Heart left ventricle (tissue), 13 donors: ENCODE results near the gene GNB1L.

Source experiments
- POLR2A ChIP-seq, 2 donors: fragments of 450-650 bp; IDR thresholded peaks; one replicate each; pipeline ENCODE4 v1.6.1; 2017; ENCODE audit warnings: antibody characterized with exemption in 2 of 2, mild to moderate bottlenecking in 2 of 2, moderate library complexity in 2 of 2
- TF ChIP-seq, protein P1 (sequence below), 12 donors: fragments of 200-600 bp; sonication (generic) in 4 of 12; IDR thresholded peaks; one replicate each; pipeline versions ENCODE4 v1.5.0 to v1.8.0; 2018 to 2022; ENCODE audit warnings: antibody characterized with exemption in 12 of 12, mild to moderate bottlenecking in 5 of 12
- donor health status: ischemic (EF 13 %, LVEDD 7.1; RV severe dilation, severe dysfunction).
- donor health status: DM: no; HTN: yes; CAD: no.
- donor health status: DM: no; HTN: no; CAD: no.
- donor health status: ischemic (EF 25% LVEDD 6.9; RV normal size, moderate dysfunction).
- donor health status: ischemic (EF 25% LVEDD 5.7; RV mildly dilated, moderate dysfunction).
- donor health status: ischemic (EF 35%, LVEDD 5.7; RV mildly dilated, moderate dysfunction).
- donor health status: nonischemic (EF 11% LVEDD 7.7; RV severe dilation, severe dysfunction).
- donor health status: DM: yes; HTN: yes; CAD: no.
- donor health status: PGD.
- donor health status: ischemic (EF 29% LVEDD 5.4; RV normal size, mild dysfunction).
- donor health status: nonischemic (EF 23%, LVEDD 6.1; RV moderate dilation, normal function).

DNA sequence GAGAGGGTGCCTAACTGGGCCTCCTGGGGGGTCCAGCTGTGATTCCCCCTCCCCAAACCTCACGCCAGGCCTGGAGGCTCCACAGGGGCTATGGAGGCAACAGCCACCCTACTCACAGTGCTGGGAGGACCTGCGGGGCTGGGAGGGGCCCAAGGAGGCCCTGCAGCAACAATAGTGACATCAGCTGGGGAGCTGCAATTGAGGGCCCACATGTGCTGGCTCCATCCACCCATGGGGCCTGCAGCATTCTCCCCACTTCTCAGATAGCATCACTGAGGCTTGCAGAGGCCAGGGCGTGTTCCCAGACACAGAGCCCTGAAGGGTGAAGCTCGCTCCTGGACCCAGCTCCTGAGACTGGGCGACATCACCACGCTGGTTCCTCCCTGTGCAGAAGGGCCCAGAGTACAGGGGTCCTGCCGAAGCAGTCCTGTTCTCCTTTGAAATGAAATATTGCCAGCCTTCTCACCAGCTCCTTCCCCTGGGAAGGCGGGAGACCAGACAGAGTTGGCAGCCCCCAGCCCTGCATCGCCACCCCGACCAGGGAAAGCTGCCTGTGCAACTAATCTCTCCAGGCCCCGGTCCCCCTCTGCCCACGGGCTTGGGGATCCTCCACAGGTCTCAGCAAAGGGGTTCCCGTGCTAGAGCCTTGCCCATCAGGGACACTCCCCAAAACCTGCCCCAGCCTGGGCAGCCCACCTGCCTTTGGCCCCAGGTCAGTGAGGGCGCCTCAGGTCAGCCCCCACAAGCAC is 103.0 kb downstream of the GNB1L start:
- TF ChIP-seq, protein P1, sequence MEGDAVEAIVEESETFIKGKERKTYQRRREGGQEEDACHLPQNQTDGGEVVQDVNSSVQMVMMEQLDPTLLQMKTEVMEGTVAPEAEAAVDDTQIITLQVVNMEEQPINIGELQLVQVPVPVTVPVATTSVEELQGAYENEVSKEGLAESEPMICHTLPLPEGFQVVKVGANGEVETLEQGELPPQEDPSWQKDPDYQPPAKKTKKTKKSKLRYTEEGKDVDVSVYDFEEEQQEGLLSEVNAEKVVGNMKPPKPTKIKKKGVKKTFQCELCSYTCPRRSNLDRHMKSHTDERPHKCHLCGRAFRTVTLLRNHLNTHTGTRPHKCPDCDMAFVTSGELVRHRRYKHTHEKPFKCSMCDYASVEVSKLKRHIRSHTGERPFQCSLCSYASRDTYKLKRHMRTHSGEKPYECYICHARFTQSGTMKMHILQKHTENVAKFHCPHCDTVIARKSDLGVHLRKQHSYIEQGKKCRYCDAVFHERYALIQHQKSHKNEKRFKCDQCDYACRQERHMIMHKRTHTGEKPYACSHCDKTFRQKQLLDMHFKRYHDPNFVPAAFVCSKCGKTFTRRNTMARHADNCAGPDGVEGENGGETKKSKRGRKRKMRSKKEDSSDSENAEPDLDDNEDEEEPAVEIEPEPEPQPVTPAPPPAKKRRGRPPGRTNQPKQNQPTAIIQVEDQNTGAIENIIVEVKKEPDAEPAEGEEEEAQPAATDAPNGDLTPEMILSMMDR (IDR thresholded peaks at IDR 0.05) = no peak
- no peak for TF ChIP-seq POLR2A (IDR thresholded peaks at IDR 0.05)
